ENCODE measurements around the gene EEF1E1.

The EEF1E1 gene

DNA sequence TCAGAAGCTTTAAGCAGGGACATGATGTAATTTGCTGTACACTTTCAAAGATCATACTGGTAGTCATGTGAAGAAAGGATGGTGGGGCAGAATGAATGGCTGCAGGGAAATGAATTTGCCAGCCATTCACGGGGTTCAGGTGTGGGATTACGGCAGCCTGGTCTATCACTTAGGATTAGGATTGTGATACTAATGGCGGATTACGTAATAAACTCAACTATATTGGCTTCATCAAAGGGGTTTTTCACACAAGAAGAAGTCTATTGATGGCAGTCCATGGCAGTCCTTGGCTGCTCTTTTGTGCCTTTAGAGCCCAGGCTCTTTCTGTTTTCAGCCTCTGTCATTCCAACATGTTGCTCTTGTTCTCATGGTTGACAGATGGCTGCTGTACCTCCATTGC, 12.6 kb upstream of the EEF1E1 start:
- Histone ChIP-seq H3K9ac (ENCODE audit: low read depth in 1 of 2, low read length in 2 of 2) (no peak overlapping the region), H3K27ac (ENCODE audit: low read depth, low read length) (no peak overlapping the region), H3K4me3 (ENCODE audit: low read depth in 1 of 2, low read length in 2 of 2) (no peak overlapping the region), H3K4me1 (ENCODE audit: control insufficient read depth in 1 of 2, insufficient read depth in 2 of 2, low read length in 2 of 2) (no peaks in the 10 kb centered on the region), H3K27me3 (ENCODE audit: control insufficient read depth in 1 of 2, insufficient read depth in 2 of 2, low read length in 2 of 2) (no peaks in the 10 kb centered on the region), H3K36me3 (ENCODE audit: control insufficient read depth in 1 of 2, insufficient read depth in 2 of 2, low read length in 2 of 2) (no peaks in the 10 kb centered on the region), H3K9me3 (ENCODE audit: control insufficient read depth in 1 of 2, low read length in 2 of 2) (no peaks in the 10 kb centered on the region)

DNA sequence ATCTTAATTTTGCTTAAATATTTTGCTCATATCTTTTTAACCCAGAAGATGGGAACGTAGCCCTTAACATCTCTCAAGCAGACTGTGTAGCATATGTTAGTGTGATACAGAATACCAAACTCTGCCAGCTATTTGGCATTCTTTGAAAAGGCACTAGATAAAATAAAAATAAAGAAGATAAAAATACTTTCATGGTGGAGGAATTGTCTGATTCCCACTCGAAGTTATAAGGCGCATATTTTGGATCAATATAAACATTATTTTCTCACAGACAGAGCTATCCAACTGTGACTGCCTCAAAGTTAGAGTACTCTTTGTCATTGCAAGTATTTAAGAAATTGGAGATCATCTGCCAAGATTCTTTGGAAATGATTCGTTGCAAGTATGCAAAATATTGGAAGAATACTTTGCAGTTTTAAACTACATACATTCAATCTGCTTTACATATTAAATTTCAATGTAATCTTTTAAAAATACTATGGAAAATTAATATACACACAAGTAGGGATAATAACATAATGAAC, 10.8 kb upstream of the EEF1E1 start:
- Histone ChIP-seq H3K9ac (ENCODE audit: low read depth in 1 of 2, low read length in 2 of 2) (no peak overlapping the region), H3K4me1 (ENCODE audit: control insufficient read depth in 1 of 2, insufficient read depth in 2 of 2, low read length in 2 of 2) (no peaks in the 10 kb centered on the region), H3K27me3 (ENCODE audit: control insufficient read depth in 1 of 2, insufficient read depth in 2 of 2, low read length in 2 of 2) (no peaks in the 10 kb centered on the region), H3K36me3 (ENCODE audit: control insufficient read depth in 1 of 2, insufficient read depth in 2 of 2, low read length in 2 of 2) (no peaks in the 10 kb centered on the region), H3K27ac (ENCODE audit: low read depth, low read length) (no peak overlapping the region), H3K4me3 (ENCODE audit: low read depth in 1 of 2, low read length in 2 of 2) (no peak overlapping the region), H3K9me3 (ENCODE audit: control insufficient read depth in 1 of 2, low read length in 2 of 2) (no peaks in the 10 kb centered on the region)

DNA sequence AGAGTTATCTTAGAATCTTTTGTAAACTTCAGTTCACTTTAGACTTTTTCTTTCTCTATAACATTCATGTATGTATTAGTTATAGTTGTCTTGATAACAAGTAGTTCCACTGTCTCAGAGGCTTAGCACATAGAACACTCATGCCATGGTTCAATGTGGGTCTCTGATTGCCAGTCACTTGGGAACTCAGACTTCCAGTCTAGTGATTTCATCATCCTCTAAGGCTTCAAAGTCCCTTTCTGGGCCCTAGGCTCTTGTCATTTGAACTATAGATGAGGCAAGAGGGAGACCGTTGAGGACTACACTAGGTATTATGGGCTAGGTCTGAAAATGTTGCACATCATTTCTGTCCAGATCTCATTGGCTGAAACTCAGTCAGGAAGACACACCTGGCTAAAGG, 8.4 kb upstream of the EEF1E1 start:
- no peaks in the 10 kb centered on the region for H3K9me3 ChIP-seq (ENCODE audit: control insufficient read depth in 1 of 2, low read length in 2 of 2)
- H3K27me3 ChIP-seq (ENCODE audit: control insufficient read depth in 1 of 2, insufficient read depth in 2 of 2, low read length in 2 of 2): no peaks in the 10 kb centered on the region
- H3K9ac ChIP-seq (ENCODE audit: low read depth in 1 of 2, low read length in 2 of 2): no peak overlapping the region
- H3K4me1 ChIP-seq (ENCODE audit: control insufficient read depth in 1 of 2, insufficient read depth in 2 of 2, low read length in 2 of 2): no peaks in the 10 kb centered on the region
- no peaks in the 10 kb centered on the region for H3K36me3 ChIP-seq (ENCODE audit: control insufficient read depth in 1 of 2, insufficient read depth in 2 of 2, low read length in 2 of 2)
- no peak overlapping the region for H3K27ac ChIP-seq (ENCODE audit: low read depth, low read length)
- no peak overlapping the region for H3K4me3 ChIP-seq (ENCODE audit: low read depth in 1 of 2, low read length in 2 of 2)

DNA sequence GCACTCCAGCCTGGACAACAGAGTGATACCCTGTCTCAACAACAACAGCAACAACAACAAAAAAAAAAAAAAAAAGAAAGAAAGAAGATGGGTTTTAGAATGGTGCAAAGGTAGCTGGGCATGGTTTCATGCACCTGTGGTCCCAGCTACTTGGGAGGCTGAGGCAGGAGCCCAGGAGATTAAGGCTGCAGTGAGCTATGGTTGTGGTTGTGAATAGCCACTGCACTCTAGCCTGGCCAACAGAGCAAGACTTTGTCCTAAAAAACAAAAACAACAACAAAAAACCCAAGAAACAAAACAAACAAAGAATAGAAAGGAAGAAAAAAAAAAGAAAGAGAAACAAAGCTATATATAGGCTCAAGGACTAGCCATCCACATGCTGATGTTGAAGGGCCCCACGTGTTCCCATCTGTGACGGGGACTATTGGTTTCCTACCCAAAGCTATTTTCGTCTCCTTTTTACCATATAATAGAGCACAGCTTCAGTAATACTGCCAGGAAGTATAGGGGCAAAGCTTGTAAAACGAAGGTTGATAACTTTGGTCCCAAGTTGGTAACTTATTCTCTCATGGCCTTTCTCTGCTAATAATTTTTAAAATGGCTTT, 7.9 kb upstream of the EEF1E1 start:
- Histone ChIP-seq H3K27me3 (ENCODE audit: control insufficient read depth in 1 of 2, insufficient read depth in 2 of 2, low read length in 2 of 2) (no peaks in the 10 kb centered on the region), H3K36me3 (ENCODE audit: control insufficient read depth in 1 of 2, insufficient read depth in 2 of 2, low read length in 2 of 2) (no peaks in the 10 kb centered on the region), H3K9ac (ENCODE audit: low read depth in 1 of 2, low read length in 2 of 2) (no peak overlapping the region), H3K27ac (ENCODE audit: low read depth, low read length) (no peak overlapping the region), H3K4me1 (ENCODE audit: control insufficient read depth in 1 of 2, insufficient read depth in 2 of 2, low read length in 2 of 2) (no peaks in the 10 kb centered on the region), H3K4me3 (ENCODE audit: low read depth in 1 of 2, low read length in 2 of 2) (no peak overlapping the region), H3K9me3 (ENCODE audit: control insufficient read depth in 1 of 2, low read length in 2 of 2) (no peaks in the 10 kb centered on the region)

- Histone ChIP-seq H3K9me3 (ENCODE audit: control insufficient read depth in 1 of 2, low read length in 2 of 2) (no peaks in the 10 kb centered on the region), H3K36me3 (ENCODE audit: control insufficient read depth in 1 of 2, insufficient read depth in 2 of 2, low read length in 2 of 2) (no peaks in the 10 kb centered on the region), H3K9ac (ENCODE audit: low read depth in 1 of 2, low read length in 2 of 2) (no peak overlapping the region)
These were observed 6.6 kb upstream of the EEF1E1 start for GRCh38 chr6:8108759-8109539.

DNA sequence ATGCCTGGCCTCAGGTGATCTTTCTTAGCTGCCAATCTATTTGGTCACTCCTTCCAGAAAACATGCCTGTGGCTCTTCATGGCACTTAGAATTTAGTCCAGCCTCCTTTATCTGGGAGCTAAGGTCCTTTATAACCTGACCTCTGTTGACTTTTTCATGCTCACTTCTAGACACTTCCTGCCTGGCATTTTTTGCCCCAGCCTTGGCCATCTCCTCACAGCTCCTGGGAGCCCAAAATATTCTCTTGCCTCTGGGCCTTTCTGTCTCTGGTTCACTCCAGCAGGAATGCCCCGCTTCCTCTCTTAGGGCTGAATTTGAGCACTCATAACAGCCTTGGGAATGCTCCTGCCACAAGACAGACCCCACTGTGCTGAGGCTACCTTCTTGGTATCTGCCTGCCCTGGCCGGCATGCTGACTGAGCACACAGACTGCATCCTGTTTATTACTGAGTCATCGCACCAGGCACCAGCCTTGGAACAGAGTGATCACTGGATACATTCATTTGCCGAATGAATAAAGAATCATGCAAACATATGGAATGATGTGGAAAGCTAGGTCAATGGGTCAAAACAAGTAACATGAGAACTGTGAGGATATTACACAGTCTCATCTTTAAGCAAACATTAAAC, 5.8 kb upstream of the EEF1E1 start:
- no peaks in the 10 kb centered on the region for H3K9me3 ChIP-seq (ENCODE audit: control insufficient read depth in 1 of 2, low read length in 2 of 2)
- H3K9ac ChIP-seq (ENCODE audit: low read depth in 1 of 2, low read length in 2 of 2): no peak overlapping the region
- H3K4me1 ChIP-seq (ENCODE audit: control insufficient read depth in 1 of 2, insufficient read depth in 2 of 2, low read length in 2 of 2): no peaks in the 10 kb centered on the region
- H3K4me3 ChIP-seq (ENCODE audit: low read depth in 1 of 2, low read length in 2 of 2): no peak overlapping the region
- no peaks in the 10 kb centered on the region for H3K36me3 ChIP-seq (ENCODE audit: control insufficient read depth in 1 of 2, insufficient read depth in 2 of 2, low read length in 2 of 2)
- H3K27ac ChIP-seq (ENCODE audit: low read depth, low read length): no peak overlapping the region
- no peaks in the 10 kb centered on the region for H3K27me3 ChIP-seq (ENCODE audit: control insufficient read depth in 1 of 2, insufficient read depth in 2 of 2, low read length in 2 of 2)

More at GRCh38 chr6:8108759-8109539, 6.6 kb upstream of the EEF1E1 start:
- no peak overlapping the region for H3K27ac ChIP-seq (ENCODE audit: low read depth, low read length)
- H3K27me3 ChIP-seq (ENCODE audit: control insufficient read depth in 1 of 2, insufficient read depth in 2 of 2, low read length in 2 of 2): no peaks in the 10 kb centered on the region
- no peak overlapping the region for H3K4me3 ChIP-seq (ENCODE audit: low read depth in 1 of 2, low read length in 2 of 2)
- H3K4me1 ChIP-seq (ENCODE audit: control insufficient read depth in 1 of 2, insufficient read depth in 2 of 2, low read length in 2 of 2): no peaks in the 10 kb centered on the region

GRCh38 chr6:8105791-8106190, 3.4 kb upstream of the EEF1E1 start:
- no peak overlapping the region for H3K27ac ChIP-seq (ENCODE audit: low read depth, low read length)
- H3K9ac ChIP-seq (ENCODE audit: low read depth in 1 of 2, low read length in 2 of 2): no peak overlapping the region
- peaks cover 6 to 7% of the 10 kb centered on the region in 2 donors for H3K4me1 ChIP-seq (ENCODE audit: control insufficient read depth in 1 of 2, insufficient read depth in 2 of 2, low read length in 2 of 2)
- no peaks in the 10 kb centered on the region for H3K9me3 ChIP-seq (ENCODE audit: control insufficient read depth in 1 of 2, low read length in 2 of 2)
- no peaks in the 10 kb centered on the region for H3K36me3 ChIP-seq (ENCODE audit: control insufficient read depth in 1 of 2, insufficient read depth in 2 of 2, low read length in 2 of 2)
- no peak overlapping the region for H3K4me3 ChIP-seq (ENCODE audit: low read depth in 1 of 2, low read length in 2 of 2)
- no peaks in the 10 kb centered on the region for H3K27me3 ChIP-seq (ENCODE audit: control insufficient read depth in 1 of 2, insufficient read depth in 2 of 2, low read length in 2 of 2)

DNA sequence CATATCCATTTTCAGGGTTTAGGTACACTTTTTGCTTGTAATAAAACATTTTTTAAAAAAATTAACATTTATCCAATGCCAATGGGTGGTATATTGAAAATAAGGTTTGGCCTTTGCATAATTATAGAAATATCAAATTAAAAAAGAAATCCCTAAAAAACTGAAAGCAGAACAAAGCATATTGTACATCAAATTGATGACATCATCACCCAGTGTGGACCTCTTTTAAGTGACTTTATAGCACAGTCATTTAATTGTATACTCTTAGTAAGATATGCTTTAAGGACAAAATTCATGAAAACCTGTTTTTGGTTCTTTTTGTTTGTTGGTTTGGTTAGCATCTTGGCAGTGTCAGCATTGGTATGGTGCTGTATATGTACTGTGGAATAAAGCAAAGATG, 1.4 kb upstream of the EEF1E1 start:
- H3K27me3 ChIP-seq (ENCODE audit: control insufficient read depth in 1 of 2, insufficient read depth in 2 of 2, low read length in 2 of 2): no peaks in the 10 kb centered on the region
- H3K9me3 ChIP-seq (ENCODE audit: control insufficient read depth in 1 of 2, low read length in 2 of 2): no peaks in the 10 kb centered on the region
- no peak overlapping the region for H3K9ac ChIP-seq (ENCODE audit: low read depth in 1 of 2, low read length in 2 of 2)
- H3K36me3 ChIP-seq (ENCODE audit: control insufficient read depth in 1 of 2, insufficient read depth in 2 of 2, low read length in 2 of 2): no peaks in the 10 kb centered on the region
- H3K4me3 ChIP-seq (ENCODE audit: low read depth in 1 of 2, low read length in 2 of 2): no peak overlapping the region
- peaks cover 6 to 7% of the 10 kb centered on the region in 2 donors for H3K4me1 ChIP-seq (ENCODE audit: control insufficient read depth in 1 of 2, insufficient read depth in 2 of 2, low read length in 2 of 2)
- no peak overlapping the region for H3K27ac ChIP-seq (ENCODE audit: low read depth, low read length)

- no peak overlapping the region for H3K27ac ChIP-seq (ENCODE audit: low read depth, low read length)
- peaks cover 7 to 16% of the 10 kb centered on the region in 2 donors for H3K36me3 ChIP-seq (ENCODE audit: control insufficient read depth in 1 of 2, insufficient read depth in 2 of 2, low read length in 2 of 2)
- H3K27me3 ChIP-seq (ENCODE audit: control insufficient read depth in 1 of 2, insufficient read depth in 2 of 2, low read length in 2 of 2): no peaks in the 10 kb centered on the region
- peaks cover 6 to 7% of the 10 kb centered on the region in 2 donors for H3K4me1 ChIP-seq (ENCODE audit: control insufficient read depth in 1 of 2, insufficient read depth in 2 of 2, low read length in 2 of 2)
- H3K4me3 ChIP-seq (ENCODE audit: low read depth in 1 of 2, low read length in 2 of 2): no peak overlapping the region
- H3K9ac ChIP-seq (ENCODE audit: low read depth in 1 of 2, low read length in 2 of 2): no peak overlapping the region
- no peaks in the 10 kb centered on the region for H3K9me3 ChIP-seq (ENCODE audit: control insufficient read depth in 1 of 2, low read length in 2 of 2)
These were observed 2.0 kb downstream of the EEF1E1 start for GRCh38 chr6:8100159-8100854.

DNA sequence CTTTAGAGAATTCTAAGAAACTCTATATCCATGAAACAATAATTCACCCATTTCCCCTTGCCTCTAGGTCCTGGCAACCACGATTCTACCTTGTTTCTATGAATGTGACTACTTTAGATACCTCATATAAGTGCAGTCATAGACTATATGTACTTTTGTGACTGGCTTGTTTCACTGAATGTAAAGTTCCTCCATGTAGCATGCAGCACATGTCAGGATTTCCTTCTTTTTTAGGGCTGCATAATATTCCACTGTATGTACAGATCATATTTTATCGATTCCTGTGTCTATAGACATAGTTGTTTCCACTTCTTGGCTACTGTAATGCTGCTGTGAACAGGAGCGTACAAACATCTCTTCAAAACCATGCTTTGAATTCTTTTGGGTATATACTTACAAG, 11.7 kb downstream of the EEF1E1 start:
- Histone ChIP-seq H3K27ac (ENCODE audit: low read depth, low read length) (no peak overlapping the region), H3K9ac (ENCODE audit: low read depth in 1 of 2, low read length in 2 of 2) (no peak overlapping the region), H3K4me3 (ENCODE audit: low read depth in 1 of 2, low read length in 2 of 2) (no peak overlapping the region), H3K36me3 (ENCODE audit: control insufficient read depth in 1 of 2, insufficient read depth in 2 of 2, low read length in 2 of 2) (peaks cover 36 to 54% of the 10 kb centered on the region in 2 donors), H3K9me3 (ENCODE audit: control insufficient read depth in 1 of 2, low read length in 2 of 2) (peaks cover 4 to 5% of the 10 kb centered on the region in 2 donors), H3K4me1 (ENCODE audit: control insufficient read depth in 1 of 2, insufficient read depth in 2 of 2, low read length in 2 of 2) (no peaks in the 10 kb centered on the region), H3K27me3 (ENCODE audit: control insufficient read depth in 1 of 2, insufficient read depth in 2 of 2, low read length in 2 of 2) (no peaks in the 10 kb centered on the region)

Measured in duodenal mucosa (tissue), 2 donors.